Mesothelial cell of epicardium (in vitro differentiated cells): ENCODE measurements around the gene SPATA25. TPM values are rescaled to one million over a fixed set of nuclear protein-coding genes. Genes with fewer than 3 reads are reported as not detected.

Experiments used
- DNase-seq, 2 experiments: peaks; one replicate each; pipeline ENCODE4 v3.0.0; 2021; ENCODE audit warnings: low spot score in 2 of 2; ENCODE audit not compliant: unreplicated experiment in 2 of 2
- H3K27ac Mint-ChIP-seq: 2 replicates; pipeline ENCODE4 v1.8.0; 2021; ENCODE audit warnings: mixed read lengths
- H3K27me3 Mint-ChIP-seq: 2 replicates; pipeline ENCODE4 v1.8.0; 2021; ENCODE audit warnings: low read depth, mixed read lengths
- H3K36me3 Mint-ChIP-seq: 2 replicates; pipeline ENCODE4 v1.8.0; 2021; ENCODE audit warnings: mixed read lengths
- H3K4me1 Mint-ChIP-seq: 2 replicates; pipeline ENCODE4 v1.8.0; 2021; ENCODE audit warnings: mixed read lengths
- H3K4me3 Mint-ChIP-seq: 2 replicates; pipeline ENCODE4 v1.8.0; 2021; ENCODE audit warnings: mild to moderate bottlenecking, moderate library complexity, mixed read lengths
- H3K9me3 Mint-ChIP-seq: 2 replicates; pipeline ENCODE4 v1.8.0; 2021; ENCODE audit warnings: mixed read lengths
- CTCF ChIP-seq: fragments of 200-600 bp; sonication (generic); IDR thresholded peaks from one replicate; pipeline ENCODE4 v1.5.0; 2021; ENCODE audit warnings: antibody characterized with exemption; ENCODE audit not compliant: unreplicated experiment
- total RNA-seq: library from RNA; stranded (reverse); gene quantifications from 3 replicates; pipeline ENCODE4 v1.2.1, GENCODE V29; 2021

SPATA25 gene
- total RNA-seq, 1 donor from 2014 or later = 3.2 TPM

- Mint-ChIP-seq H3K9me3 (no peaks in the 10 kb centered on the region), H3K4me1 (peaks cover 14% of the 10 kb centered on the region), H3K27ac (peak within 1 kb of the TSS; percentile 96), H3K36me3 (peaks cover under 1% of the 10 kb centered on the region), H3K4me3 (peak within 1 kb of the TSS; percentile 92), H3K27me3 (no peaks in the 10 kb centered on the region)
- peak; percentile 63 to 80 for DNase-seq
- TF ChIP-seq CTCF = no peak
Observed at GRCh38 chr20:45890985-45891983, 3.9 kb upstream of the SPATA25 start, which contains the start of the genes CTSA and NEURL2. Gene CTSA, plus strand, starts transcription at chr20:45891335. Its CDS starts 234 bp downstream, at chr20:45891569. Gene NEURL2, minus strand, starts transcription at chr20:45891208. Its CDS starts 217 bp downstream, at chr20:45890991.

GRCh38 chr20:45890077-45890984 lies 2.9 kb upstream of the SPATA25 start:
- Mint-ChIP-seq H3K9me3 (no peaks in the 10 kb centered on the region), H3K36me3 (peaks cover 2% of the 10 kb centered on the region), H3K27ac (peak overlapping the region; percentile 96), H3K27me3 (no peaks in the 10 kb centered on the region), H3K4me3 (peak overlapping the region; percentile 92), H3K4me1 (peaks cover 14% of the 10 kb centered on the region)
- peak; percentile 70 to 83 for DNase-seq
- peak; percentile 51 for TF ChIP-seq CTCF

- peaks cover 14% of the 10 kb centered on the region for H3K4me1 Mint-ChIP-seq
- H3K36me3 Mint-ChIP-seq = peaks cover 2% of the 10 kb centered on the region
- no peaks in the 10 kb centered on the region for H3K9me3 Mint-ChIP-seq
- no peak overlapping the region for H3K27ac Mint-ChIP-seq
- DNase-seq = no peak
- H3K4me3 Mint-ChIP-seq = no peak overlapping the region
- TF ChIP-seq CTCF = no peak
- no peaks in the 10 kb centered on the region for H3K27me3 Mint-ChIP-seq
Observed at GRCh38 chr20:45888681-45889080, 1.3 kb upstream of the SPATA25 start.

- Mint-ChIP-seq H3K27ac (no peak overlapping the region), H3K9me3 (no peaks in the 10 kb centered on the region), H3K27me3 (no peaks in the 10 kb centered on the region), H3K36me3 (peaks cover 12% of the 10 kb centered on the region), H3K4me1 (peaks cover 13% of the 10 kb centered on the region), H3K4me3 (no peak overlapping the region)
- no peak for DNase-seq
- TF ChIP-seq CTCF = no peak
Observed at GRCh38 chr20:45886590-45887345, 654 bp downstream of the SPATA25 start.

- DNase-seq = no peak
- H3K36me3 Mint-ChIP-seq = peaks cover 12% of the 10 kb centered on the region
- H3K27me3 Mint-ChIP-seq = no peaks in the 10 kb centered on the region
- no peaks in the 10 kb centered on the region for H3K9me3 Mint-ChIP-seq
- peak overlapping the region; percentile 39 for H3K4me3 Mint-ChIP-seq
- H3K27ac Mint-ChIP-seq = no peak overlapping the region
- TF ChIP-seq CTCF = no peak
- H3K4me1 Mint-ChIP-seq = peaks cover 16% of the 10 kb centered on the region
Observed at GRCh38 chr20:45883100-45883469, 4.3 kb downstream of the SPATA25 start.
